H1 (cell line): ENCODE measurements around the gene RPGR. TPM values are rescaled to one million over a fixed set of nuclear protein-coding genes. Genes with fewer than 3 reads are reported as not detected.

ENCODE experiments used
- CTCF ChIA-PET: fragments of 300-600 bp; sonication (Branson Sonifier 250); formaldehyde crosslinking; loops from one replicate; lab custom pipeline; 2021; ENCODE audit not compliant: partially characterized antibody; lab: Charles Lee
- POLR2A ChIA-PET: fragments of 300-600 bp; sonication (Branson Sonifier 250); formaldehyde crosslinking; loops from one replicate; lab custom pipeline; 2021; ENCODE audit warnings: inconsistent platforms; ENCODE audit not compliant: partially characterized antibody; lab: Charles Lee
- DNase-seq, 2 experiments: peaks; one replicate each; pipeline versions ENCODE4 v3.0.0 to v3.0.0-alpha.2; 2010 to 2022; ENCODE audit warnings: low spot score in 2 of 2, low read depth in 1 of 2, mixed read lengths in 1 of 2
- FAIRE-seq: peaks from 2 replicates; lab custom pipeline; 2011; peaks lifted over from hg19 to GRCh38; lab: Jason Lieb, UNC
- H2AFZ ChIP-seq: 2 replicates; pipeline ENCODE4 v1.8.1; 2012; ENCODE audit warnings: low read length, inconsistent platforms
- H2AK5ac ChIP-seq: 2 replicates; pipeline ENCODE4 v1.6.1; 2013; ENCODE audit warnings: low read depth, low read length
- H2BK120ac ChIP-seq: replicated peaks from 2 replicates; pipeline ENCODE3; 2013; ENCODE audit warnings: low read depth, low read length, inconsistent platforms
- H2BK12ac ChIP-seq: 2 replicates; pipeline ENCODE4 v1.6.1; 2013; ENCODE audit warnings: low read depth, low read length
- H2BK15ac ChIP-seq: 2 replicates; pipeline ENCODE4 v1.6.1; 2013; ENCODE audit warnings: low read length
- H2BK20ac ChIP-seq: 2 replicates; pipeline ENCODE4 v1.6.1; 2013; ENCODE audit warnings: low read length
- H2BK5ac ChIP-seq: 2 replicates; pipeline ENCODE4 v1.6.1; 2013; ENCODE audit warnings: low read depth, low read length
- H3K14ac ChIP-seq: 2 replicates; pipeline ENCODE4 v1.6.1; 2013; ENCODE audit warnings: inconsistent platforms; ENCODE audit not compliant: insufficient read length
- H3K18ac ChIP-seq: 2 replicates; pipeline ENCODE4 v1.6.1; 2013; ENCODE audit warnings: low read length; ENCODE audit errors: extremely low read depth
- H3K23ac ChIP-seq: 2 replicates; pipeline ENCODE4 v1.6.1; 2013; ENCODE audit warnings: inconsistent platforms; ENCODE audit not compliant: insufficient read length
- H3K23me2 ChIP-seq: 2 replicates; pipeline ENCODE4 v1.6.1; 2013; ENCODE audit warnings: low read depth, low read length
- H3K27ac ChIP-seq: 2 replicates; pipeline ENCODE4 v1.6.1; 2011; ENCODE audit warnings: low read depth, low read length, inconsistent platforms
- H3K27me3 ChIP-seq, 4 experiments: replicated peaks in 1 of 4; 1 replicate in 1 of 4; 2 replicates in 3 of 4; pipeline versions ENCODE4 v1.6.1 to v1.8.1; 2011 to 2013; ENCODE audit warnings: low read length in 3 of 4, mild to moderate bottlenecking in 3 of 4, inconsistent platforms in 2 of 4, mixed read lengths in 2 of 4, moderate library complexity in 1 of 4; ENCODE audit not compliant: control insufficient read depth in 3 of 4, insufficient read depth in 3 of 4; ENCODE audit errors: extremely low read depth in 1 of 4
- H3K36me3 ChIP-seq, 4 experiments: 2 replicates each; pipeline versions ENCODE4 v1.6.1 to v1.8.1; 2011 to 2013; ENCODE audit warnings: mild to moderate bottlenecking in 4 of 4, low read length in 3 of 4, moderate library complexity in 2 of 4, control low read depth in 1 of 4, inconsistent platforms in 1 of 4; ENCODE audit not compliant: insufficient read depth in 4 of 4, control insufficient read depth in 2 of 4
- H3K4ac ChIP-seq: replicated peaks from 2 replicates; pipeline ENCODE3; 2013; ENCODE audit warnings: low read length, low read depth, mixed read lengths, inconsistent platforms; ENCODE audit not compliant: insufficient read length
- H3K4me1 ChIP-seq, 4 experiments: replicated peaks in 1 of 4; 1 replicate in 1 of 4; 2 replicates in 3 of 4; pipeline versions ENCODE4 v1.6.1 to v1.8.1; 2011 to 2013; ENCODE audit warnings: low read length in 3 of 4, inconsistent platforms in 2 of 4, mixed read lengths in 1 of 4; ENCODE audit not compliant: insufficient read depth in 4 of 4, control insufficient read depth in 3 of 4
- H3K4me2 ChIP-seq, 2 experiments: 2 replicates each; pipeline versions ENCODE4 v1.6.1 to v1.8.1; 2011 to 2013; ENCODE audit warnings: low read depth in 2 of 2, low read length in 2 of 2, control low read depth in 1 of 2, inconsistent platforms in 1 of 2, mild to moderate bottlenecking in 1 of 2; ENCODE audit not compliant: insufficient read depth in 1 of 2
- H3K4me3 ChIP-seq, 4 experiments: fragments of 200-600, 300-600 bp in 1 of 4; sonication (generic), shearing (Covaris generic), sonication (Bioruptor Twin) in 1 of 4; 2 replicates each; pipeline versions ENCODE4 v1.5.1 to v1.8.1; 2011 to 2016; ENCODE audit warnings: low read length in 4 of 4, low read depth in 3 of 4, control low read depth in 2 of 4, inconsistent platforms in 2 of 4, mild to moderate bottlenecking in 2 of 4, mixed read lengths in 1 of 4, moderate library complexity in 1 of 4; ENCODE audit not compliant: insufficient read depth in 2 of 4; ENCODE audit errors: extremely low read depth in 1 of 4
- H3K56ac ChIP-seq: replicated peaks from 2 replicates; pipeline ENCODE3; 2013; ENCODE audit warnings: low read depth, mild to moderate bottlenecking, mixed read lengths, low read length, inconsistent platforms; ENCODE audit not compliant: insufficient read length
- H3K79me1 ChIP-seq: 2 replicates; pipeline ENCODE4 v1.6.1; 2013; ENCODE audit warnings: low read depth, low read length, control low read depth
- H3K79me2 ChIP-seq, 2 experiments: 2 replicates each; pipeline versions ENCODE4 v1.6.1 to v1.8.1; 2012 to 2013; ENCODE audit warnings: low read length in 2 of 2, mild to moderate bottlenecking in 2 of 2, inconsistent platforms in 1 of 2; ENCODE audit not compliant: insufficient read depth in 2 of 2, control insufficient read depth in 1 of 2
- H3K9ac ChIP-seq, 4 experiments: replicated peaks in 1 of 4; 1 replicate in 1 of 4; 2 replicates in 3 of 4; pipeline versions ENCODE4 v1.6.1 to v1.8.1; 2011 to 2013; ENCODE audit warnings: low read depth in 3 of 4, low read length in 3 of 4, control low read depth in 2 of 4, mild to moderate bottlenecking in 2 of 4, moderate library complexity in 2 of 4, inconsistent platforms in 1 of 4; ENCODE audit errors: extremely low read depth in 1 of 4
- H3K9me3 ChIP-seq, 2 experiments: 2 replicates each; pipeline versions ENCODE4 v1.6.1 to v1.8.1; 2012 to 2013; ENCODE audit warnings: mild to moderate bottlenecking in 2 of 2, moderate library complexity in 2 of 2, control low read depth in 1 of 2, inconsistent platforms in 1 of 2, low read depth in 1 of 2, low read length in 1 of 2, mixed read lengths in 1 of 2; ENCODE audit not compliant: insufficient read depth in 2 of 2
- H4K20me1 ChIP-seq, 2 experiments: replicated peaks in 1 of 2; 2 replicates each; pipeline versions ENCODE3 to v1.8.1; 2011 to 2013; ENCODE audit warnings: inconsistent platforms in 2 of 2, low read length in 2 of 2, mild to moderate bottlenecking in 1 of 2; ENCODE audit not compliant: insufficient read depth in 2 of 2, control insufficient read depth in 1 of 2
- H4K5ac ChIP-seq: 2 replicates; pipeline ENCODE4 v1.6.1; 2013; ENCODE audit warnings: low read length, low read depth, mixed read lengths, inconsistent platforms; ENCODE audit not compliant: insufficient read length
- H4K8ac ChIP-seq: 2 replicates; pipeline ENCODE4 v1.8.0; 2013; ENCODE audit warnings: mild to moderate bottlenecking, moderate library complexity, low read length, inconsistent platforms; ENCODE audit not compliant: insufficient read depth; ENCODE audit errors: extremely low read depth
- H4K91ac ChIP-seq: replicated peaks from 2 replicates; pipeline ENCODE3; 2013; ENCODE audit warnings: low read length, mixed read lengths, inconsistent platforms; ENCODE audit not compliant: insufficient read length
- RFX5 ChIP-seq: IDR thresholded peaks from 2 replicates; pipeline ENCODE4 v1.6.1; 2011; ENCODE audit warnings: low read depth, low read length, improper control_type of control experiment, borderline replicate concordance
- WGBS, 2 experiments: shearing (Covaris generic) in 1 of 2; methylation state at CpG; one replicate each; pipeline versions ENCODE4 v1.1.6 to v1.1.7; 2013 to 2015; ENCODE audit warnings: low lambda C conversion rate in 2 of 2, mixed read lengths in 2 of 2, inconsistent platforms in 1 of 2, low coverage in 1 of 2, missing lambda C conversion rate in 1 of 2; ENCODE audit not compliant: insufficient replicate concordance in 2 of 2, insufficient coverage in 1 of 2, insufficient read length in 1 of 2; ENCODE audit errors: extremely low coverage in 1 of 2, missing lambda C conversion rate in 1 of 2; 5-methylcytosine and 5-hydroxymethylcytosine counted together
- polyA plus RNA-seq, 7 experiments: library from polyadenylated mRNA; depleted of rRNA in 3 of 7; stranded (reverse) in 5 of 7; unstranded in 2 of 7; fragments of >200 nt in 5 of 7; fragments of 200-250 nt in 2 of 7; gene quantifications; 1 replicate in 5 of 7; 2 replicates in 1 of 7; 4 replicates in 1 of 7; pipeline versions ENCODE4 v1.2.1 to v1.2.3, GENCODE V29; 2011 to 2013; ENCODE audit warnings: missing spikeins in 2 of 7, mixed read lengths in 2 of 7
- total RNA-seq: library from RNA; stranded (reverse); fragmentation: NEBNext Ultra II Directional; extraction: Animal tissue kit (Norgen Biotek cat#: 25700); gene quantifications from 2 replicates; pipeline ENCODE4 v1.2.1, GENCODE V29; 2021

RPGR gene
- total and polyA plus RNA-seq, 2 of the 8 experiments (the other 6 are each of a cell fraction or from before 2014, with no cell fraction given), result 1.6 to 10.0 TPM

GRCh38 chrX:38268011-38268410 lies 59.3 kb downstream of the RPGR start:
- H4K91ac ChIP-seq, result no peak overlapping the region
- TF ChIP-seq RFX5, result no peak

More at GRCh38 chrX:38268011-38268410, 59.3 kb downstream of the RPGR start:
- Histone ChIP-seq H4K20me1 (no peaks in the 10 kb centered on the region), H3K23ac (no peak overlapping the region), H2BK120ac (no peak overlapping the region), H4K8ac (no peak overlapping the region), H3K9me3 (no peaks in the 10 kb centered on the region), H3K79me2 (no peaks in the 10 kb centered on the region), H3K27ac (no peak overlapping the region), H3K36me3 (no peaks in the 10 kb centered on the region), H4K5ac (no peak overlapping the region), H3K4me3 (no peak overlapping the region), H3K9ac (no peak overlapping the region), H3K4ac (no peak overlapping the region), H2BK15ac (no peak overlapping the region), H2BK5ac (no peak overlapping the region), H3K14ac (no peak overlapping the region), H3K23me2 (no peaks in the 10 kb centered on the region), H2AK5ac (no peak overlapping the region), H3K79me1 (no peaks in the 10 kb centered on the region), H2AFZ (no peak overlapping the region), H2BK12ac (no peak overlapping the region), H3K56ac (no peak overlapping the region), H3K4me2 (no peak overlapping the region), H2BK20ac (no peak overlapping the region), H3K27me3 (no peaks in the 10 kb centered on the region), H3K4me1 (no peaks in the 10 kb centered on the region), H3K18ac (no peak overlapping the region)
- FAIRE-seq (no peak), DNase-seq (no peak)
- ChIA-PET CTCF (interaction anchor here (1.5 to 2.1 kb wide), 2 partner anchors 14 to 26 kb away, joined by 3 to 7 read pairs; no protein-coding TSS in a partner anchor), POLR2A (no interaction called here)
- WGBS, 2 experiments, result 100% methylated on average over 3 of the region's 3 CpGs; no CpG with 5 or more reads in 1 of the 2 experiments
